DOHH2 (cell line): ENCODE data around the gene SMG5.

ENCODE experiments used
- EZH2phosphoT487 ChIP-seq: fragments of 200-600 bp; sonication (generic); IDR thresholded peaks from 2 replicates; pipeline ENCODE4 v1.6.1; 2017; ENCODE audit warnings: borderline replicate concordance, mild to moderate bottlenecking, antibody characterized with exemption, low read length, moderate library complexity, mixed read lengths
- TF ChIP-seq, protein P1 (sequence below): fragments of 200-600 bp; sonication (generic); IDR thresholded peaks from one replicate; pipeline ENCODE4 v1.5.1; 2014; ENCODE audit warnings: antibody characterized with exemption, mild to moderate bottlenecking, low read depth, low read length; ENCODE audit not compliant: poor library complexity, severe bottlenecking

DNA sequence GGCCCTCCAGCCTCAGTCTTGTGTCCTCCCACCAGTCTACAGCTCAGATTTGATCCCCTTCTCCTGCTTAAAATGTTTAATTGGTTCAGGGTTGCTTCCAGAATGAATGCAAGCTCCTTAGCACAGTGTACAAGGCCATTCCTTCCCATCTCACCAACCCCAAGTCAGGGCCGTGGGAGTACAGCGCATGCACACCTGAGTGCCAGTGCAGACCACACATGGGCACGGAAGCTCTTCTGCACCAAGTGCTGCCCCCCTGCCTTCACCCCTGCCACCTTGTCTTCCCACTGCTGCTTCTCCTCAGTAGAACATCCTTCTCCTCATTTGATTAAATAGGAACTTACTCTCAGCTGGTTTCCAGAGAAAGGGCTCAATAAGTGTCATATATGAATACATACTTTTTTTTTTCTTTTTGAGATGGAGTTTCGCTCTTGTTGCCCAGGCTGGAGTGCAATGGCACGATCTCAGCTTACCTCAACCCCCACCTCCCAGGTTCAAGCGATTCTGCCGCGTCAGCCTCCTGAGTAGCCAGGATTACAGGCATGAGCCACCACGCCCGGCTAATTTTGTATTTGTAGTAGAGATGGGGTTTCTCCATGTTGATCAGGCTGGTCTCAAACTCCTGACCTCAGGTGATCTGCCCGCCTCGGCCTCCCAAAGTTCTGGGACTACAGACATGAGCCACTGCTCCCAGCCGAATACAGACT is 60.5 kb downstream of the SMG5 start:
- TF ChIP-seq, protein P1, sequence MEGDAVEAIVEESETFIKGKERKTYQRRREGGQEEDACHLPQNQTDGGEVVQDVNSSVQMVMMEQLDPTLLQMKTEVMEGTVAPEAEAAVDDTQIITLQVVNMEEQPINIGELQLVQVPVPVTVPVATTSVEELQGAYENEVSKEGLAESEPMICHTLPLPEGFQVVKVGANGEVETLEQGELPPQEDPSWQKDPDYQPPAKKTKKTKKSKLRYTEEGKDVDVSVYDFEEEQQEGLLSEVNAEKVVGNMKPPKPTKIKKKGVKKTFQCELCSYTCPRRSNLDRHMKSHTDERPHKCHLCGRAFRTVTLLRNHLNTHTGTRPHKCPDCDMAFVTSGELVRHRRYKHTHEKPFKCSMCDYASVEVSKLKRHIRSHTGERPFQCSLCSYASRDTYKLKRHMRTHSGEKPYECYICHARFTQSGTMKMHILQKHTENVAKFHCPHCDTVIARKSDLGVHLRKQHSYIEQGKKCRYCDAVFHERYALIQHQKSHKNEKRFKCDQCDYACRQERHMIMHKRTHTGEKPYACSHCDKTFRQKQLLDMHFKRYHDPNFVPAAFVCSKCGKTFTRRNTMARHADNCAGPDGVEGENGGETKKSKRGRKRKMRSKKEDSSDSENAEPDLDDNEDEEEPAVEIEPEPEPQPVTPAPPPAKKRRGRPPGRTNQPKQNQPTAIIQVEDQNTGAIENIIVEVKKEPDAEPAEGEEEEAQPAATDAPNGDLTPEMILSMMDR = no peak
- TF ChIP-seq EZH2phosphoT487 = no peak
